Esophagus muscularis mucosa (tissue), 3 donors: Measurements from ENCODE around the gene ALPL.

Experiments
- CTCF ChIP-seq, 3 experiments: fragments of 200-600 bp in 2 of 3; fragments of 450-650 bp in 1 of 3; sonication (generic) in 2 of 3; IDR thresholded peaks; one replicate each; pipeline ENCODE4 v1.5.1; 2017 to 2019; ENCODE audit warnings: antibody characterized with exemption in 3 of 3, mild to moderate bottlenecking in 2 of 3, moderate library complexity in 1 of 3
- POLR2A ChIP-seq: fragments of 450-650 bp; IDR thresholded peaks from one replicate; pipeline ENCODE4 v1.6.1; 2017; ENCODE audit warnings: antibody characterized with exemption, moderate library complexity, mild to moderate bottlenecking, low read depth

GRCh38 chr1:21572735-21573277 is 63.6 kb downstream of the ALPL start:
- no peak for TF ChIP-seq CTCF (IDR thresholded peaks at IDR 0.05)
- TF ChIP-seq POLR2A: no peak
